DMS79 (cell line): ENCODE results near the gene AADACL3.
"Not testable (repeated sequence)": the region's sequence is repeated elsewhere in the genome, so short reads cannot be mapped to it uniquely, and the experiment has no call there.

Source experiments
- DNase-seq: peaks from one replicate; lab custom pipeline; 2025; lab: John Stamatoyannopoulos, UW

The AADACL3 gene, protein sequence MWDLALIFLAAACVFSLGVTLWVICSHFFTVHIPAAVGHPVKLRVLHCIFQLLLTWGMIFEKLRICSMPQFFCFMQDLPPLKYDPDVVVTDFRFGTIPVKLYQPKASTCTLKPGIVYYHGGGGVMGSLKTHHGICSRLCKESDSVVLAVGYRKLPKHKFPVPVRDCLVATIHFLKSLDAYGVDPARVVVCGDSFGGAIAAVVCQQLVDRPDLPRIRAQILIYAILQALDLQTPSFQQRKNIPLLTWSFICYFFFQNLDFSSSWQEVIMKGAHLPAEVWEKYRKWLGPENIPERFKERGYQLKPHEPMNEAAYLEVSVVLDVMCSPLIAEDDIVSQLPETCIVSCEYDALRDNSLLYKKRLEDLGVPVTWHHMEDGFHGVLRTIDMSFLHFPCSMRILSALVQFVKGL

DNA sequence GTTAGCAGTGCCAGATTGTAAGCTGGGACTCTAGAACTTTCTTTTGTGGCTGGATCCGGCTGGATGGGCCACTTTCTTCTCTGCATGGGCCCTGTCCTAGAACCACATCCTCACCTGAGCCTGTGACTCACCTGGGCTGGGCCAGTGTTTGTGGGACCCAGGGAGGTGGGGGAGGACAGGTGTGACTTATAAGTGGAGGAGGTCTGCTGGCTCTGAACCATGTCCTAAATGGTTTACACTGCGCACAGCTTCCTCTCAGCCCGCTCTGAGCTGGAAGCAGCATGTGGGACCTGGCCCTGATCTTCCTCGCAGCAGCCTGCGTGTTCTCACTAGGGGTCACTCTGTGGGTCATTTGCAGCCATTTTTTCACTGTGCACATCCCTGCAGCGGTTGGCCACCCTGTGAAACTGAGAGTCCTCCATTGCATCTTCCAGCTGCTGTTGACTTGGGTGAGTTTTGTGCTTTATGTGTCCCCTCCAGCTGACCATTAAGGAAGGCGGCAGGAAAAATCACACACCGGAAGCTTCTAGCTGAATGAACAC is at the start of gene AADACL3:
Gene AADACL3 (plus strand): TSS at position 215 of the 542 bp plus-strand sequence. CDS start 67 bp downstream, at position 282.
- DNase-seq = no peak

DNA sequence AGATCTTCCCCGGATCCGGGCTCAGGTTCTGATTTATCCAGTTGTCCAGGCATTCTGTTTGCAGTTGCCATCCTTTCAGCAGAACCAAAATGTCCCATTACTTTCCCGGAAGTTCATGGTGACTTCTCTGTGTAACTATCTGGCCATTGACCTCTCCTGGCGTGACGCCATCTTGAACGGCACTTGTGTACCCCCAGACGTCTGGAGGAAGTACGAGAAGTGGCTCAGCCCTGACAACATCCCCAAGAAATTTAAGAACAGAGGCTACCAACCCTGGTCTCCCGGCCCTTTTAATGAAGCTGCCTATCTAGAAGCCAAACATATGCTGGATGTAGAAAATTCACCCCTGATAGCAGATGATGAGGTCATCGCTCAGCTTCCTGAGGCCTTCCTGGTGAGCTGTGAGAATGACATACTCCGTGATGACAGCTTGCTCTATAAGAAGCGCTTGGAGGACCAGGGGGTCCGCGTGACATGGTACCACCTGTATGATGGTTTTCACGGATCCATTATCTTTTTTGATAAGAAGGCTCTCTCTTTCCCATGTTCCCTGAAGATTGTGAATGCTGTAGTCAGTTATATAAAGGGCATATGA is 49.7 kb upstream of the AADACL3 start:
- DNase-seq = no peak

DNA sequence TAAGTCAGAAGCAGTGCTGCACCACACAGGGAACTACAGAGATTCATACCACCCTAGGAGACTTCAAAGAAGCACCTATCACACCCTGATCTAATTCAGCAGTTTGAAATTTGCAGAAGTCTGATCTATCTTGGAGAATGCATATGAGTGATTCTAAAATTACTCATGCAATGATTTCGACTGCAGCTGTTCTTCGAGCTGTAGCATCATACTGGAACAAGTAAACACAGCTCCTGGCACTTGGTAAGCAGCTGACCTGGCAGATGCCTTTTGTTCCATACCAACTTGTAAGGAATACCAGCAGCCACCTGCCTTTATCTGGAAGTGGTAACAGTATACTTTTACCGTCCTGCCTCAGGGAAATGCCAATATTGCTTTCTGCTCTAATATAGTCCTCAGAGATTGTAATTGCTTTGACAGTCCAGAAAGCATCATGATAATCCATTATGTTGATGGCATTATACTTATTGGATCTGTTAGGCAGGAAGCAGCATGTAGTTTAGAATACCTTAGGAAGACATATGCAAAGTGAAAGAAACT is 46.3 kb upstream of the AADACL3 start:
- DNase-seq = no peak

DNA sequence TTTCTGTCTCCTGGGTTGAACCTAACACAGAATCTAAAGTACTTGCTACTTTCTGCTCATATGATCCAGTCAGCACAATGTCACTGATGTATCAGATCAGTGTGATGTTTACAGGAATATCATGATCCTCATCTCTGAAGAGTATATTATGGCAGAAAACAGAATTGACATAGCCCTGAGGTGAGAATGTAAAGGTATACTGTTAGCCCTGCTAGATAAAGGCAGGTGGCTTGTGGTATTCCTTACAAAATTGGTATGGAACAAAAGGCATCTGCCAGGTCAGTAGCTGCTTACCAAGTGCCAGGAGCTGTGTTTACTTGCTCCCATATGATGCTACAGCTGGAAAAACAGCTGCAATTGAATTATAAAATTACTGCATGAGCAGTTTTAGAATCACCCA is 41.6 kb upstream of the AADACL3 start:
- DNase-seq = no peak

DNA sequence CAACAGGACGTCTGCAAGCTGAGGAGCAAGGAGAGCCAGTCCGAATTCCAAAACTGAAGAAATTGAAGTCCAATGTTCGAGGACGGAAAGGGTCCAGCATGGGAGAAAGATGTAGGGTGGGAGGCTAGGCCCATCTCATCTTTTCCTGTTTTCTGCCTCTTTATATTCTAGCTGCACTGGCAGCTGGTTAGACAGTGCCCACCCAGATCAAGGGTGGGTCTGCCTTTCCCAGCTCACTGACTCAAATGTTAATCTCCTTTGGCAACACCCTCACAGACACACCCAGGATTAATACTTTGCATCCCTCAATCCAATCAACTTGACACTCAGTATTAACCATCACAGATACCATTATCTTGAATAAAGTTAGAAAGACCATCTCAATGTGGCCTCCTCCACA is 39.8 kb upstream of the AADACL3 start:
- not testable (repeated sequence) for DNase-seq

DNA sequence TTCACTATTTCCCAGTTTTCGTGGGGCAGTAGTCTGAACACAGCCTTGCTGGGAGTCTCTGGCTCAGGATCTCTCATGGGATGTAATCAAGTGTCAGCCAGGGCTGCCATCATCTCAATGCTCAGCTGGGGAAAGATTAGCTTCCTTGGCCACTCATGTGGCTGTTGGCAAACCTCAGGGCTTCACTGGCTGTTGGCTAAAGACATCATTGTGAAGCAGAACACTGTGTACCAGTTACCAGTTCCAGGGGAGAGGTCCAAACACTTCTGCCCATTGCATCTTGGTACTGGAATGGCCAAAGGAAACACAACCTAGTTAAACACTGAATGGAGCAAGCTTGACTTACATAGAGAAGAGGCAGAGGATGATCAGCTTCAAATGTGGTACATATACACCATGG is 38.3 kb upstream of the AADACL3 start:
- DNase-seq = no peak

DNA sequence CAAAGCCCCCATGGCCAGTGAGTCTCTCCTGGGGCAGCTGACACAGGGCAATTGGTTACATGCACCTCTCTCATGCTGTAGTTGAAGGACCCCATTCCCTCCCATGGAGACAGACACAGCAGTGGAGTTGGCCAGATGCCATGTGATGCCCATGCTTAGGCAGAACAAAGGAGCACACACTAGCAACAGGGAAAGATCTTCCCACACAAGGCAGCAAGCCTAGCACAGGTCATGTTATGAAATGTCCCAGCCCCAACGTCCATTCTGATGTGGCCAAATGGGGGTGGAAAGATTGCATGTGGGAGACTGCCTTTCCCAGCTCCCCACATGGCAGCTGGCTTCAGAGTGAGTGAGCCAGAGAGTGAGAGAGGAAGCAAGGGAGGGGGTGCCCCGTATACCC is 37.6 kb upstream of the AADACL3 start:
- no peak for DNase-seq

DNA sequence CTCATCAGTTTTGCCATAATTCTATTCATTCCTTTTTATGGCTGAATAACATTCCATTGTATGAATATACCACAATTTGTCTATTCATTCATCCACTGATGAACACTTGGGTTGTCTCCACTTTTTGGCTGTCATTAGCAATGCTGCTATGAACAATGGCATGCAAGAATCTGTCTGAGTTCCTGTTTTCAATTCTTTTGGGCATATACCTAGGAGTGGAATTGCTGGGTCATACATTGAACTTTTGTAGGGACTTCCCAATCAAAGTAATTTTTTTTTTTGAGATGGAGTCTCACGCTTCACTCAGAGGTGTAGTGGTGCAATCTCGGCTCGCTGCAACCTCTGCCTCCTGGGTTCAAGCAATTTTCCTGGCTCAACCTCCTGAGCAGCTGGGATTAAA is 37.1 kb upstream of the AADACL3 start:
- DNase-seq = no peak

DNA sequence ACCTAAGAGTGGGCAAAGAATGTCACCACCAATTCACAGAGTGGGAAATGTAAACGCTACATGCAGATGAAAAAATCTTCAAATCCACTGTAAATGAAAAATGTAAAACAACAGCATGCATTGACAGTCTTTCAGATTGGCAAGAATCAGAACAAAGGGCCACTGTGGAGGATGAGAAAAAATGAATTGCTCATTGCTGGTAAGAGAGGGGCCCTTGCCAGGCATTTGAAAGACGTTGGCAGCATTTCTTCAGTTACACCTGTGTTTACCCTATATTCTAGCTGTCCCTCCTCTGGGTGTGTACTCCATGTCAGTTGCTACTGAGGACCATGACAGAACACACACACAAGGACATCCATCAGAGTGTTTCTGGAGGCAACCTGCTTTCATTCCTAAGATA is 25.8 kb upstream of the AADACL3 start:
- no peak for DNase-seq

DNA sequence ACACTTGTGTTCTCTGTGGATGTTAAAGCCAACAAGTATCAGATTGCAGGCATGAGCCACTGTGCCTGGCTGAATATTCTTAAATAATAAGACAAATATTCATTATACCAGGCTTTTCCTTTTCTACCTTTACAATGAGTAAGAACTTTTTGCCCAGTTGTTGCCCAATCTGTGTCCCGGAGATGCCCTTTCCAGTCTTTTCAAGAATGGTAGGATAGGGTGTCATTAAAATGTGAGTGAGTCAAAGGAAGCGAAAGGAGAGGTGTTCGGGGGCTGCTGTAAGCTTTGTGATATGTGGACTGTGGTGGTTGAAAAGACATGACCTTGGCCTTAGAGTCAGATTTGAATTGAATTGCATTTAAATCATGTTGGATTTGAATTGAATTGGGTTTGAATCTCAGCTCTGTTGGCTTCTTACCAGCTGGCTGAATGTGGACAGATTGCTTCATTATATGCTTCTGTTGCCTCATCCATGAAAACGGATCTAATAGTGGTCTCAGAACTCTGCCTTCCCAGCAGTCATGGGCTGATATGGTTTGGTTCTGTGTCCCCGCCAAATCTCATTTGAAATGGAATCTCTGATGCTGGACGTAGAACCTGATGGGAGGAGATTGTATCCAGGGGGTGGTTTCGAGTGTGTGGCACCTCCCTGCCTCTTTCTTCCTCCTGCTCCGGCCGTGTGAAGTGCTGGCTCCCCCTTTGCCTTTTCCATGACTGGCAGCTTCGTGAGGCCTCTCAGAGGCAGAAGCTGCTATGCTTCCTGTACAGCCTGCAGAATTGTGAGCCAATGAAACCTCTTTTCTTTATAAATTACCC is 22.7 kb upstream of the AADACL3 start:
- no peak for DNase-seq

DNA sequence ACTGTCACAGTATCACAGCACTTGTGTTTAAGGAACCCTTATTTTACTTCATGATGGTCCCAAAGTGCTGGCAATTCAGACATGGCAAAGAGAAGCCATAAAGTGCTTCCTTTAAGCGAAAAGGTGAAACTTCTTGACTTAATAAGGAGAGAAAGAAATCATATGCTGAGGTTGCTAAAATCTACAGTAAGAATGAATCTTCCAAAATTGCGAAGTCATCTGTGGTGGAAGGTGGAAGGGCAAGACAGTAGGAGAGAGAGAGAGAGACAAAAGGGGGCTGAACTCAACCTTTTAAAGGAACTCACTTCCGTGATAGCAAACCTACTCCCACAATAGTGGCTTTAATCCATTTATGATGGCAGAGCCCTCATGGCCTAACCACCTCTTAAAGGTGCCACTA is 19.3 kb upstream of the AADACL3 start:
- no peak for DNase-seq

DNA sequence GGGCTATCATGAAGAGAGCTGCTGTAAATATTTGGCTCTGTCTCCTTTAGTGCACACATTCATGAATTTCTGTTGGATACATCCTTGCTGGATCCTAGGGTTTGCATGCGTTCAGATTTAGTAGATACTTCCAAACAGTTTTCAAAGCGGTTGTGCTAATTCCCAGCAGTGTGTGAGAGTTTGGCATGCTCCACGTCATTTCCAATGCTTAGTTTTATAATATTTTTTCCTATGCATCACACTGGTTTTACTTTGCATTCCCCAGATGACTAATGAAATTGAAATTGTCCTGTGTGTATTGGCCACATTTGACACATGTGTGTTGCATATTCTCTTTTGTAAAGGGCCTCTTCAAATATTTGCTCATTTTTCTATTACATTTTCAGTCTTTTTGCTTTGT is 18.5 kb upstream of the AADACL3 start:
- DNase-seq = no peak

DNA sequence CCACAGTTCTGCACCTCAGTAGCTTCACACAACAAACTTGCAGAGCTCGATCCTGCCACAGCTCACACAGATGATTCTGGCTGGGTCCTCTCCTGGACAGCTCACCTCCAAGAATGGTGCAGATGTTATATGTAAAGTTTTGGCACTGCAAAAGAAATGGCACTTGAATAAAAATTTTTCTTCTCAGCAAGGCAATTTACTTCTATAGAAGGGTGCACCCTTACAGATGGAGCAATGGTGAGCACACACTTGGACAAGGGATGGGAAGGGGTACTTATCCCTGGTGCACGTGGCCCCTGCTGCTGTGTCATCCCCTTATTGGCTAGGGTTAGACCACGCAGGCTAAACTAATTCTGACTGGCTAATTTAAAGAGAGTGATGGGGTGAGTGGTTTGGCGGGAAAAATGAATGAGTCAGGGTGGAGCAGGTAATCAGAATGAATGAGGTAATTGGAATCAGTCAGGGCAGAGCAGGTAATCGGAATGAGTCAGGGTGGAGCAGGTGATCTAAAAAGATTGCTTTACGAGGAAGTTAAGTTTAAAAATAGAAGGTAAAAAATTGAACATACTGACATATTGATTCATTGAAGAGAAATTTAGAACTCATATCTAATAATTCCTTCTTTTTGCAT is 12.0 kb upstream of the AADACL3 start:
- DNase-seq = no peak

DNA sequence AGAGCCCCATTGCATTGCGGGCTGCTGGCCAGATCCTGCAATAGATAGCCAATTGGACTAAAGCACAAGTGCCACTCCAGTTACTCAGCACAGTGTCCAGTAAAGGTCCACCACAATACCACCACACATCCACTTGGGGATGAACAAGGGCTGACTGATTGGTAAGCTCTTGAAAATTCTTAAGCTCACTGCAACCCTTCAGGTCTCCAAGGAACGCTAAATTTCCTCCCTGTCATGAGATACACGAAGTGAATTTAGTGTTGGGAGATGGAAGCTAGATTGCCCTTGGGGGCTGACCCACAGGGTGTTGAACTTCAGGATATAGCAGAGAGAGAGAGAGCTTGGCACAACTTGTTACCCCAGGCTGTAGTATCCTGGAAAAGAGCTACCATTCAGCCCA is 9.8 kb upstream of the AADACL3 start:
- DNase-seq = no peak

DNA sequence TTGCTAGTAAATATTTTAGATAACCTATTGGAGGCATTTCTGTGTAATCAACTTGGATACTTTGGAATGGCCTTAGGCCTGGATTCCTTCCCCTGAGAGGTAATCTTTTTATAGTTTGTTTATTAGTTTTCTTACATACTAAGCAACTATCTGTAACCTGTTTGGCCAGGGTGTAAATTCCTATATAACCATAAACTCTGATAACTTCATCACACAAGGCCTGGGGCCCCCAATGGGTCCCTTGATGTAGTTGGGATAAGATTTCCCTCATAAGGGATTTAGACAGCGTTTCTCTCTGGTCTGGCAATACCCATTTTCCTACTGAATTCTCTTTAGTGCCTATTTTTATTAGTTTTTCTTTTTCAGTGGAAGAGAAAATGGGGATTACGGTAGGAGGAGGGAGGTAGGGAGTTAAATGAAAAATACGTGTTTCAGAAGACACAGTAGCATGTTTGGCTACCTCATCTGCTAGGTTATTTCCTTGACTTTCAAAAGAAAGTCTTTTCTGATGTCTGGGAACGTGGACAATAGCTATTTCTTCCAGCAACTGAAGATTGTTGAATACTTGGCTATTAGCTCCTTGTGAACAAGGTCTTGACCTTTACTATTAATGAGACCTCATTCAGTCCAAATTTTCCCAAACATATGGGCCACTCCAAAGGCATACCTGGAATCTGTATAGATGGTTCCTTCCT is 7.4 kb upstream of the AADACL3 start:
- DNase-seq = no peak

DNA sequence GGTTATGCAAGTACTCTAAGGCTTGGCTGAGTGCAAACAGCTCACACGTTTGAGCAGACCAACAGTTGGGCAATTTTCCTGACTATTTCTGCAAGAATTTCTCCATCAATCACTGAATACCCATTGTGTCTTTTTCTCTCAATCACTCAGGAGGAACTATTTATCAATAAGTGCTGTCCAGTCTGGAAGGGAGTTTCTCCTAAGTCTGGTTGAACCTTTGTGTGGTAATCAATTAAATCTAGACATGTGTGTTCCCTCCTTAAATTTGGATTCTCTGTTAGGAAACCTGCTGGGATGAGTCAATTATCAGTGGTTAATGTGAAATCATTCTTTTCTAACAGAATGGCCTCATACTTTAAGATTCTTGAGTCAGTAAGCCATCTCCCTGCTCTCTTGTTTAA is 6.8 kb upstream of the AADACL3 start:
- no peak for DNase-seq

DNA sequence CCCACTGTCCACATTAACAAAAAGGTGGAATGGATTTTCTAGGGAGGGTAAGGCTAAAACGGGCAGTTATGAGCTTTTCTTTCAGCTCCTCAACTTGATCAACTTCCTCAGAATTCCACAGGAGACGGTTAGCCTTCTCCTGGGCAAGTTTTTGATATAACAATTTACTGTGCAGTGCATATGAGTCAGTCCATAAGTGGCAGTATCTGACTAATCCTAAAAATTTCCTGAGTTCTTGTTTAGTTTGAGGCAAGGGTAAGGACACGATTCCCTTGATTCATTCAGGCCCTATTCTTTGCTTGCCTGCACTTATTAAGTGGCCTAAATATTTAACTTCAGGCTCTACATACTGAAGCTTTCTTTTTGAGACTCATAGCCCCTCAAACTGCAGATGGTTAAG is 6.2 kb upstream of the AADACL3 start:
- DNase-seq = no peak

DNA sequence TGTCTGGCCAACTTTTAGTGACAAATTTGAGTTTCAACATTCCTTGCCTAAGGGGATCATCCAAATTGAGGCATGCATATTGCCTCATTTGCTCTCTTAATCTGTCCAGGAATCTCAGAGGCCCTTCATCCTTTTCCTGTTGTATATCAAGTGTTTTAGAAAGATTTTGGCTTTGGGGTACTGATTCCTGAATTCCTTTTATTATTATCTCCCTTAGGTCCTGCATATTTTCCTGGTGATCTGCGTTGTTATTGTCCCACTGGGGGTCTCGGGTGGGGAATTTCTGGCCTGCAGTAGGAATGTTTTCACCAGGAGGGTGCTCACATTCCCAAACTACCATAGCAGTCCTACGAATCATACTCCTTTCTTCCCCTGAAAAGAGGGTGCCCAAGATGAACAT is 4.4 kb upstream of the AADACL3 start:
- no peak for DNase-seq

DNA sequence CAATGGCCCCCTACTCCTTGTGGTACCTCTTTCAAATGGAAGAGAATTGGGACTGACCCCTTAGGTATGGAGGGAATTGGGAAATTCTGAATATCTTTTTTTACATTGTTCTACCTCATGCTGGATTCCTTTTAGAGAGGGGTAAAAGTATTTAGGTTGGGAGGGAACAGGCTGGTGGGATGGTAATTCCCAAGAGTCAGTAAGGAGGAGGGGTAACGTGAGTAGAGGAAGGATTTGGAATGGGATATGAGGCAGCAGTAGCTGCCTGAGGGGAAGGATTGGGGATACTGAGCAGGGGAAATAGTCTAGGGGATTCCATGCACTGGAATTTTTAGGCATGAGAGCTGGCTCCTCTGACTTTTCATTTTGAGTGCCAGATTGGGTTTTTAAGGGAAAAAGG is 3.8 kb upstream of the AADACL3 start:
- DNase-seq = no peak

DNA sequence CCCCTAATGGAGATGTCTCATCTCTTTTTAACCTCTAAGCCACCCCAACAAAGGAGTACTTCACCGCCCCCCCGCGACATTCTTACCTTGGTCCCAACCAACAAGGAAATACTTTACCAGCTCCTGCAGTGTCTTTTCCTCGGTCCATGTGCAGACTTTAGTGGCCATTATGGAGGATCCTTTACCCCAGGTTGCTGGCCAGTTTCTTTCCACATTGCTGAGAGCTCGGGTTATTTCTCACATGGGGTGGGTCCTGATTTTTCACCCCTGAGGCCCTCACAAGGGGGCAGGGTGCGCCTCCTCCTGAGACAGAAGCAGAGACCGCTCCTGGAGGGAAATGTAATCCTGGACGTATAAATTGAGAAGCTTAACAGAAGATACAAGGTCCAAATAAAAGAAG is 3.0 kb upstream of the AADACL3 start:
- DNase-seq = no peak

DNA sequence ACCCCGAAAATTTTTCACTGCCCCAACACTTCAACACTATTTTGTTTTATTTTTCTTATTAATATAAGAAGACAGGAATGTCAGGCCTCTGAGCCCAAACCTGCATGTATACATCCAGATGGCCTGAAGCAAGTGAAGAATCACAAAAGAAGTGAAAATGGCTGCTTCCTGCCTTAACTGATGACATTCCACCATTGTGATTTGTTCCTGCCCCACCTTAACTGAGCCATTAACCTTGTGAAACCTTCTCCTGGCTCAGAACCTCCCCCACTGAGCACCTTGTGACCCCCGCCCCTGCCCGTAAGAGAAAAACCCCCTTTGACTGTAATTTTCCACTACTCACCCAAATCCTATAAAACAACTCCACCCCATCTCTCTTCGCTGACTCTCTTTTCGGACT is 2.3 kb upstream of the AADACL3 start:
- not testable (repeated sequence) for DNase-seq
